ENCODE measurements around the gene MTSS2.
A peak's percentile ranks its signal among the peaks of the same experiment; 100 is the strongest.

Gene MTSS2

DNA sequence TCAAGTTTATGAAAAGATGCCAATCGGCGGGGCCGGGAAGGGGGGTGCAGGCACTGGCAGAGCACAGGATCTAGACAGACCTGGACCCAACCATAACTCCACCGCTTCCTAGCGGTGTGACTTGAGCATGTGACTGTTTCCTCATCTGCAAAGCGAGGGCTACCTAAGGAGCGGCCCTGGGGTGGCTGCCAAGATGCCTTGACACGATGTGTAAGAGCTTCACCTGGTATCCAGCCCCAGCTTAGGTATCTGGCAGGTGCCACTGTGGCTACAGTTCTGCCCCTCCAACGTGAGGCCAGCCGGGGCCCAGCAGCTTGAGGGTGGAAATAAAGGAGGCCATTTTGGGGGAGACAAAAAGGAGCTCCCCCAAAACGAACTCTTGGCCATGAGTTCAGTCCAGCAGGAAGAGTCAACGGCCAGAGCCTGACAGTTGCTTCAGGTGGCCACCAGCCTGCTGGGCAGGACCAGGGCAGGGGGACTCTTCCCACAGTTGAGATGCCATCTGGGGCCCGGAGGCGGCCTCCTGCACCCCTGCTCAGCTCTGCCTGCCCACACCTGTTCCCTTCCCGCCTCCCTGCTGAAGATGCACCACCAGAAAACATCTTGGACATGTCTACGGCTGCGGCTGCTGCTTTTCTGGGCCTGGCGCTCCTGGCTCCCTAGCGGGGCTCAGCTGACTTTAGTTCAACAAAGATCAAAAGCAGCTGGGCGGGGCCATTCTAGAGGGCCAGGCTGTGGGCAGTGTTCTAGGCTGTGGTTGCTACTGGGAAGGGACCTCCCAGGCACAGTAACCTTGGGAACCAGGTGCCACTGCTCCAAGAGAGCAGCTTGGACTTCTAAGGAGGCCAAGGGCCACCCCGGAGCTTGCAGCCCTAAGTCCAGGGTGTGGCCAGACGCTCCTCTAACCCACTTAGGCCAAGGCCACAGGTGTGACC lies 3.4 kb upstream of the MTSS2 start:
- no peak overlapping the region for H3K4me3 ChIP-seq (ENCODE audit: low read length)
- TF ChIP-seq, protein P1, sequence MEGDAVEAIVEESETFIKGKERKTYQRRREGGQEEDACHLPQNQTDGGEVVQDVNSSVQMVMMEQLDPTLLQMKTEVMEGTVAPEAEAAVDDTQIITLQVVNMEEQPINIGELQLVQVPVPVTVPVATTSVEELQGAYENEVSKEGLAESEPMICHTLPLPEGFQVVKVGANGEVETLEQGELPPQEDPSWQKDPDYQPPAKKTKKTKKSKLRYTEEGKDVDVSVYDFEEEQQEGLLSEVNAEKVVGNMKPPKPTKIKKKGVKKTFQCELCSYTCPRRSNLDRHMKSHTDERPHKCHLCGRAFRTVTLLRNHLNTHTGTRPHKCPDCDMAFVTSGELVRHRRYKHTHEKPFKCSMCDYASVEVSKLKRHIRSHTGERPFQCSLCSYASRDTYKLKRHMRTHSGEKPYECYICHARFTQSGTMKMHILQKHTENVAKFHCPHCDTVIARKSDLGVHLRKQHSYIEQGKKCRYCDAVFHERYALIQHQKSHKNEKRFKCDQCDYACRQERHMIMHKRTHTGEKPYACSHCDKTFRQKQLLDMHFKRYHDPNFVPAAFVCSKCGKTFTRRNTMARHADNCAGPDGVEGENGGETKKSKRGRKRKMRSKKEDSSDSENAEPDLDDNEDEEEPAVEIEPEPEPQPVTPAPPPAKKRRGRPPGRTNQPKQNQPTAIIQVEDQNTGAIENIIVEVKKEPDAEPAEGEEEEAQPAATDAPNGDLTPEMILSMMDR (conservative IDR thresholded peaks at IDR 0.05; ENCODE audit: low read length), result no peak
- no peak for DNase-seq (ENCODE audit: low read depth)

DNA sequence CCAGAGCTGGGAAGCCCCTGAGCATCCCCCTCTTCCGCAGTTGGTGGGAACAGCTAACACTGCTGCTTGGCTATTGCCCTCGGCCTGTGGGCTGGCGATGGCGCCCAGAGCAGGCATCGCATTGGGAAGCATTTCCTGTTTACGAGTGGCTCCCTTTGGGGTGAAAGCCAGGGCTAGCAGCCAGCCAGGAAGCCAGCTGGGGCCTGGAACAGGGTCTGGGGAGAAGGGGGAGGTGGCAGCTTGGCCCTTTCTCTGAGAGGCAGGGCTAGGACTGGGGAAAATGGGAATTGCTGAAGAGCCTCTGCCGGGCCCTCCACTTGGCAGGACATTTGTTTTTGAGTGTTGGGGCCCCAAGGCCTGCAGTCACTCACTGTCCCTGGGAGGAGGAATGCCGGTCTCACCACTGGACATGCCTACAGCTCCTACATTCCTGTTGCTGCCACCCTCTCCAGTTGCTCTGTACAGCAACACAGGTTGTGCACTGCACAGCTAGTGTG lies 2.4 kb upstream of the MTSS2 start:
- TF ChIP-seq, protein P1 (conservative IDR thresholded peaks at IDR 0.05; ENCODE audit: low read length), result no peak
- DNase-seq (ENCODE audit: low read depth), result peak; percentile 89

DNA sequence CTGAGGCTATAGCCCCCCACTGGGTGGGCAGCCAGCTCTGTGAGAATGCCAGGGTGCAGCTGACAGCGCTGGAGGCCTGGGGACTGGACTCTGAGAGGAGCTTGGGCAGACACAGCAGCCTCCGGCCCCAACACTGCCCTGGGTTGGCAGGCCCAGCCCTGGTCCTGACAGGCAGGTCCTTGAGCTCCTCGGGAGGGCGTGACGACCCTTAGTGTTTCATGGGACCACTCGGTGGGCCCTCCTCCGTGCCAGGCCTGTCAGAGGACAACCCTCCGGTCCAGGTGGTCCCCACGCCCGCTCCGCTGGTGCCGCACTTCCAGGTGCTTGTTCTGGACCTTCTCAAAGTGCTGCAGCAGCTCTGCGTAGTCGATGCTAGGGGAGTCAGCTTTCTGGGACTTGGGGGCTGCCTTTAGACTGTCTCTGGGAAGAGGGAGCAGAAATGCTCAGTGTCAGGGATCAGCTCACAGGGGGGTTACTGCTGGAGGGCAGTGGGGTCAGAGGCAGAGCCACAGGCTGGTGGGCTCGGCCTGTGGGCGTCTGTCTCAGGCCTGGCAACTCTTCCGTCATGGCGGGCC lies 1.9 kb upstream of the MTSS2 start:
- no peak overlapping the region for H3K4me3 ChIP-seq (ENCODE audit: low read length)
- DNase-seq (ENCODE audit: low read depth), result no peak
- TF ChIP-seq, protein P1 (conservative IDR thresholded peaks at IDR 0.05; ENCODE audit: low read length), result no peak

More for the DNA sequence above, 2.4 kb upstream of the MTSS2 start:
- H3K4me3 ChIP-seq (ENCODE audit: low read length), result no peak overlapping the region

DNA sequence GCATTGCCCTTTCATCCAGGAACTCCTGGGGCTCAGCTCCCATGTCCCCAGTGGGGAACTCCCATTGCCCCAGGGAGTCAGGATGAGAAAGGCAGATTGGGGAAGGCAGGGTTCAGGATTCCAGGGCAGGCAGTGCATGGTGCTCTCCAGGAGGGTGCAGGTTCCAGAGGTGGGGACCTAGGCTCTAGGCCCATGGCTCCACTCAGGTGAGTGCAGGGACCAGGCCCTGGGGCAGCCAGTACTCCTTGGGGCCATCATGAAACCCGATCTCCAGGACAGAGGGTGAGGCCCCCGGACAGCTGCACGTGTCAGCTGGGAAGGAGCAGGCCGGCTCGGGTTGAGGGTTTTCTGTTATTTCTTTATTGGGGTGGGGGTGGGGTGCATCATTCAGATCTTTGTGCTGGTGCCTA lies 1.3 kb upstream of the MTSS2 start:
- H3K4me3 ChIP-seq (ENCODE audit: low read length), result peak overlapping the region; percentile 58; the same call in 1 of the 2 replicates
- DNase-seq (ENCODE audit: low read depth), result no peak
- TF ChIP-seq, protein P1 (conservative IDR thresholded peaks at IDR 0.05; ENCODE audit: low read length), result no peak

DNA sequence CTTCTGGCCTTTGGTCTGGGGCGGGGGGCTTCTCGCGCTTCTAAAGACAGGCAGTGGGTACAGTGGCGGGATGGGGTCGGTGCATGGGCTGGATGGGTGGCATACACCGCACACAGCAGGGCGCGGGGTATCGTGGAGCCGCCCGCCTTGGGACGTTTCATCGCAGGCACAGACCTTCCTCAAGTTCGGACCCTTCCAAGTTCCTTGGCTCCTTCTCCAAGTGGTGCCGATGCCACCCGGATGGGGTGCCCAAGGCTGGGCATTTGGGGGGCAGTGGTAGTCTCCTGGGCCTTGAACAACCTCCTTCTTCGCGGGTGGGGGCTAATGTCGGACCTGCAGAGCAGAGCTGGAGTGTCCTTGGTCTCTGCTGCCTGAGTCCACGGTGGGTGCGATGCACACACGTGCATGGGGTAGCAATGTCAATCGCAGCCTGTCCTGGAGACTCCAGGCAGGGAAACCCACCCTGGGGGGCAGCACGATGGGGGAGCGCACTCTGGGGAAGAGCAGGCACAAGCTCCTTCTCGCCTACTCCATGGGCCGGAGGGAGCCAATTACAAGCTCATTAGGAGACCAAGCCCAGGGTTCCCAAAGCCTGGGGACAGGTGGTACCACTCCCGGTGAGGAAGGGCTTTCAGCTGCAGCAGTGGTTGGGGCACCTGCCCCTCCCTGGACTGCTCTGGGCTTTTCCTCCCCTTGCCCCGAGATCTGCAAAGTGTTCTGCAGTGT lies 686 bp upstream of the MTSS2 start:
- TF ChIP-seq, protein P1 (conservative IDR thresholded peaks at IDR 0.05; ENCODE audit: low read length), result no peak
- DNase-seq (ENCODE audit: low read depth), result no peak
- peak overlapping the region; percentile 58 for H3K4me3 ChIP-seq (ENCODE audit: low read length)

DNA sequence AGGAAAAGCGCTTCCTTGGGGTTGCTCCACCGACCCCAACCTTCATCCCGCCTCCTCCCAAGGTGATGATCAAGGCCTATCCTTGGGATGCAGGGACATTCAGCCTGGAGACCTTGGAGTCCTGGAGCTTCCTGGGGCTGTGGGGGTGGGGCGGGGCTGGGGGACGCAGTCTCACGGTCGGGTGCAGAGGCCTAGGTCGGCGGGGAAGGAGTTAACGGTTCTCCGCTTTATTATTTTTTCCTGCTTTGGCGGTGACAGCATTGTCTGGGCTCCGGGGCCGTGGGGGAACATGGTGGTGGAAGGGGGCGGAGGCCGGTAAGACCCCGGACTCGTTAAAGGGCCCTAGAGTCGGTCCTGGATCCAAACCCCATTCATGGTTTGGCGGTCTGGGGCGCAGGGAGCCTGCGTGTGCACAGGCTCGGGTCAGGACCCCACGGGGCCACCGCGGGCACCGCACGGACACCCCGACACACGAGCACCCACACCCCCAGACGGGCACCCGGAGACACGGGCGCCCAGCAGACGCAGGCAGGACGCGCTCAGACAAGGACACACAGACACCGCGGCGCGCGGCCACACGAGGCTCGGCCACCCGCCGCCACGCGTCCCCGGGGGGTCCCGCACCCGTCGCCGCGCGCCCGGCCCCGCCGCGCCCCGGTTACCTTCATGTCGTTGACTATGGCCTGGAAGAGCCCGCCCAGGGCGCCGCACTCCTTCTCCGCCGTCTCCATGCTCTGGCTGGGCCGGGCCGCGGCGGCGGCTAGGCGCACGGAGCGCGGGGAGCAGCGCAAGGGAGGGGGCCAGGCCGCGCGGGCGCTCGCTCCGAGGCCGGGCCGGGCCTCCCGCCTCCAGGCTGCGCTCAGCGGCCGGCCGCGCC lies 554 bp downstream of the MTSS2 start:
- peak overlapping the region; percentile 91 for H3K4me3 ChIP-seq (ENCODE audit: low read length)
- no peak for DNase-seq (ENCODE audit: low read depth)
- TF ChIP-seq, protein P1 (conservative IDR thresholded peaks at IDR 0.05; ENCODE audit: low read length), result no peak
